Omental fat pad (tissue), 4 donors: ENCODE results near the gene GAB3. TPM values are rescaled to one million over a fixed set of nuclear protein-coding genes. Genes with fewer than 3 reads are reported as not detected.

Experiments used
- small RNA-seq: library from RNA; depleted of rRNA; stranded (forward); fragments of <200 nt; gene quantifications from one replicate; pipeline ENCODE3, GENCODE V24; 2016
- total RNA-seq, 4 donors: library from RNA; depleted of rRNA; stranded (reverse); fragments of >200 nt; gene quantifications; one replicate each; pipeline ENCODE4 v1.1.0, GENCODE V29; 2016

Gene GAB3
- total RNA-seq, 4 donors from 2014 or later = 4.7 to 22.5 (median 14.8) TPM

Small RNAs within 50 kb of the gene (small RNA-seq; reads per million reads assigned to genes)
- gene SNORA36A = not detected

Other genes with a start within 250 kb of the GAB3 start
- 10 to 100 TPM; 27.7 to 58.3 (median 34.7) TPM for gene FAM3A, start 234.8 kb downstream of the GAB3 start, total RNA-seq
- gene G6PD, start 204.2 kb downstream of the GAB3 start, total RNA-seq = 10 to 100 TPM; 42.1 to 76.7 (median 58.5) TPM
- gene IKBKG, start 203.5 kb downstream of the GAB3 start, total RNA-seq = 10 to 100 TPM in 3 of 4 donors, 1 to 10 TPM in 1; 7.5 to 15.4 (median 12.3) TPM
- not detected for gene CTAG1A, start 165.9 kb downstream of the GAB3 start, total RNA-seq
- not detected for gene CTAG1B, start 131.8 kb downstream of the GAB3 start, total RNA-seq
- not detected for gene CTAG2, start 97.5 kb downstream of the GAB3 start, total RNA-seq
- 100 to 1,000 TPM in 1 of 4 donors, 10 to 100 TPM in 3; 29.8 to 125 (median 35.9) TPM for gene DKC1, start 11.8 kb upstream of the GAB3 start, total RNA-seq
- 100 to 1,000 TPM in 1 of 4 donors, 10 to 100 TPM in 3; 41.8 to 162 (median 45.5) TPM for gene MPP1, start 54.4 kb upstream of the GAB3 start, total RNA-seq
- gene SMIM9, start 83.6 kb upstream of the GAB3 start, total RNA-seq = 1 to 10 TPM in 1 of 4 donors, not detected in 3; 7.3 TPM
- gene F8A1, start 135.3 kb upstream of the GAB3 start, total RNA-seq = 1 to 10 TPM in 3 of 4 donors, under 1 TPM in 1; 0.63 to 9.7 (median 5.5) TPM